Neuronal stem cell (in vitro differentiated cells): ENCODE results near the gene HELZ.
"Not testable (repeated sequence)": the region's sequence is repeated elsewhere in the genome, so short reads cannot be mapped to it uniquely, and the experiment has no call there.

ENCODE experiments used
- DNase-seq: peaks from one replicate; pipeline ENCODE4 v3.0.0-alpha.2; 2013; ENCODE audit warnings: low spot score
- H2AFZ ChIP-seq: one replicate; pipeline ENCODE4 v1.6.1; 2013; ENCODE audit warnings: mild to moderate bottlenecking, low read length, inconsistent platforms
- H2AK5ac ChIP-seq: 2 replicates; pipeline ENCODE4 v1.6.1; 2013; ENCODE audit warnings: low read depth, mild to moderate bottlenecking, inconsistent platforms, low read length, moderate library complexity, mixed read lengths
- H2BK120ac ChIP-seq: 2 replicates; pipeline ENCODE4 v1.6.1; 2013; ENCODE audit warnings: low read depth, mild to moderate bottlenecking, inconsistent platforms, low read length, moderate library complexity, mixed read lengths
- H2BK12ac ChIP-seq: one replicate; pipeline ENCODE4 v1.6.1; 2013; ENCODE audit warnings: low read length, inconsistent platforms
- H2BK15ac ChIP-seq: 2 replicates; pipeline ENCODE4 v1.6.1; 2013; ENCODE audit warnings: mild to moderate bottlenecking, low read length, inconsistent platforms, mixed read lengths
- H2BK5ac ChIP-seq: one replicate; pipeline ENCODE4 v1.6.1; 2013; ENCODE audit warnings: inconsistent platforms, mild to moderate bottlenecking, low read length, moderate library complexity
- H3K14ac ChIP-seq: one replicate; pipeline ENCODE4 v1.6.1; 2013; ENCODE audit warnings: low read length, inconsistent platforms
- H3K18ac ChIP-seq: 2 replicates; pipeline ENCODE4 v1.6.1; 2013; ENCODE audit warnings: low read length, inconsistent platforms
- H3K23ac ChIP-seq: 2 replicates; pipeline ENCODE4 v1.6.1; 2013; ENCODE audit warnings: low read depth, mild to moderate bottlenecking, mixed read lengths, low read length, inconsistent platforms; ENCODE audit not compliant: poor library complexity
- H3K27ac ChIP-seq: replicated peaks from 3 replicates; pipeline ENCODE4 v1.5.1; 2013; ENCODE audit warnings: low read length, inconsistent platforms
- H3K27me3 ChIP-seq, 3 experiments: 2 replicates each; pipeline ENCODE4 v1.6.1; 2013; ENCODE audit warnings: low read length in 3 of 3, mild to moderate bottlenecking in 2 of 3, inconsistent platforms in 1 of 3, low read depth in 1 of 3, mixed read lengths in 1 of 3, moderate library complexity in 1 of 3; ENCODE audit not compliant: control insufficient read depth in 3 of 3, insufficient read depth in 3 of 3
- H3K36me3 ChIP-seq, 2 donors: replicated peaks in 1 of 2; 2 replicates each; pipeline ENCODE4 v1.6.1; 2013; ENCODE audit warnings: low read length in 2 of 2; ENCODE audit not compliant: control insufficient read depth in 2 of 2, insufficient read depth in 2 of 2
- H3K4ac ChIP-seq: 2 replicates; pipeline ENCODE4 v1.6.1; 2013; ENCODE audit warnings: inconsistent platforms, mild to moderate bottlenecking, low read length, moderate library complexity
- H3K4me1 ChIP-seq, 2 donors: 1 replicate in 1 of 2; 2 replicates in 1 of 2; pipeline ENCODE4 v1.6.1; 2013; ENCODE audit warnings: low read length in 2 of 2, low read depth in 1 of 2; ENCODE audit not compliant: control insufficient read depth in 2 of 2, insufficient read depth in 1 of 2
- H3K4me2 ChIP-seq: one replicate; pipeline ENCODE4 v1.6.1; 2013; ENCODE audit warnings: mild to moderate bottlenecking, low read length, inconsistent platforms; ENCODE audit not compliant: insufficient read depth, poor library complexity, severe bottlenecking
- H3K4me3 ChIP-seq, 2 donors: 2 replicates each; pipeline ENCODE4 v1.5.1; 2013; ENCODE audit warnings: low read length in 2 of 2, mild to moderate bottlenecking in 2 of 2, inconsistent platforms in 1 of 2, moderate library complexity in 1 of 2
- H3K79me1 ChIP-seq: one replicate; pipeline ENCODE4 v1.6.1; 2013; ENCODE audit warnings: low read depth, mild to moderate bottlenecking, inconsistent platforms, low read length, moderate library complexity
- H3K9ac ChIP-seq: one replicate; pipeline ENCODE4 v1.6.1; 2013; ENCODE audit warnings: mild to moderate bottlenecking, low read depth, low read length, inconsistent platforms; ENCODE audit not compliant: poor library complexity
- H3K9me3 ChIP-seq, 2 donors: replicated peaks in 1 of 2; 2 replicates each; pipeline versions ENCODE3 to v1.6.1; 2013; ENCODE audit warnings: low read length in 2 of 2, mild to moderate bottlenecking in 2 of 2, inconsistent platforms in 1 of 2, low read depth in 1 of 2, mixed read lengths in 1 of 2, moderate library complexity in 1 of 2; ENCODE audit not compliant: control insufficient read depth in 2 of 2, insufficient read depth in 1 of 2
- H4K8ac ChIP-seq: one replicate; pipeline ENCODE4 v1.6.1; 2013; ENCODE audit warnings: low read depth, mild to moderate bottlenecking, inconsistent platforms, low read length, moderate library complexity
- H4K91ac ChIP-seq: one replicate; pipeline ENCODE4 v1.6.1; 2013; ENCODE audit warnings: low read length, low read depth, mild to moderate bottlenecking, inconsistent platforms; ENCODE audit not compliant: poor library complexity
- WGBS, 2 donors: extraction: QIAGEN DNeasy Blood & Tissue Kit; methylation state at CpG; one replicate each; pipeline ENCODE4 v1.1.7; 2013; ENCODE audit warnings: missing lambda C conversion rate in 2 of 2, mixed read lengths in 1 of 2; ENCODE audit not compliant: insufficient read length in 2 of 2, insufficient replicate concordance in 1 of 2; ENCODE audit errors: extremely low coverage in 2 of 2; 5-methylcytosine and 5-hydroxymethylcytosine counted together

Gene HELZ

DNA sequence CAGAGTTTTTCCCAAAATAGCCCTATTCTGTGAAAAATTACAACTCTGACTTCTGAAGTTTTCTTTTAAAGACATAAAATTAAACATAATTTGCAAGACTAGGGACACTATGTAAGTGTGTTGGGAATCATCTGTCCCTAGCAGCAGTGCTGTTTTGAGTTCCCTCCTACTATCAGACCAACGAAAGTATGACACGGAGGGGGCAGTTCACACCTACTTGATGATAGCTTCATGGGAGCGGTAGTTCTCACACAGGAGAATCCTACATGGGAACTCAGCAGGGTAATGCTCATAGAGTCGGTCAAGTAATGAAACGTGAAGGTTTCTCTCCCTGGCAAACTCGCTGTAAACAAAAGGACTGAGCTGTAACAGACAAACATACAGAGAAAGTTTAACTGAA is 96.6 kb downstream of the HELZ start:
- H2BK5ac ChIP-seq = no peak overlapping the region
- H3K18ac ChIP-seq = no peak overlapping the region
- H2AK5ac ChIP-seq = no peak overlapping the region
- no peak for DNase-seq
- H2BK15ac ChIP-seq = no peak overlapping the region
- no peak overlapping the region for H2AFZ ChIP-seq
- H3K9me3 ChIP-seq = peaks cover 0 to under 1% of the 10 kb centered on the region in 2 donors
- H3K4me2 ChIP-seq = no peak overlapping the region
- no peak overlapping the region for H3K23ac ChIP-seq
- no peaks in the 10 kb centered on the region for H3K4me1 ChIP-seq
- no peak overlapping the region for H2BK12ac ChIP-seq
- H3K4me3 ChIP-seq = no peak overlapping the region
- no peak overlapping the region for H2BK120ac ChIP-seq
- H3K27me3 ChIP-seq = no peaks in the 10 kb centered on the region
- H4K91ac ChIP-seq = no peak overlapping the region
- no peaks in the 10 kb centered on the region for H3K79me1 ChIP-seq
- H3K27ac ChIP-seq = no peak overlapping the region
- no CpG with 5 or more reads among the region's 6 CpGs for WGBS, 2 donors
- no peak overlapping the region for H3K9ac ChIP-seq
- no peak overlapping the region for H4K8ac ChIP-seq
- no peak overlapping the region for H3K14ac ChIP-seq
- H3K4ac ChIP-seq = no peak overlapping the region
- peaks cover 8 to 79% of the 10 kb centered on the region in 2 donors for H3K36me3 ChIP-seq

DNA sequence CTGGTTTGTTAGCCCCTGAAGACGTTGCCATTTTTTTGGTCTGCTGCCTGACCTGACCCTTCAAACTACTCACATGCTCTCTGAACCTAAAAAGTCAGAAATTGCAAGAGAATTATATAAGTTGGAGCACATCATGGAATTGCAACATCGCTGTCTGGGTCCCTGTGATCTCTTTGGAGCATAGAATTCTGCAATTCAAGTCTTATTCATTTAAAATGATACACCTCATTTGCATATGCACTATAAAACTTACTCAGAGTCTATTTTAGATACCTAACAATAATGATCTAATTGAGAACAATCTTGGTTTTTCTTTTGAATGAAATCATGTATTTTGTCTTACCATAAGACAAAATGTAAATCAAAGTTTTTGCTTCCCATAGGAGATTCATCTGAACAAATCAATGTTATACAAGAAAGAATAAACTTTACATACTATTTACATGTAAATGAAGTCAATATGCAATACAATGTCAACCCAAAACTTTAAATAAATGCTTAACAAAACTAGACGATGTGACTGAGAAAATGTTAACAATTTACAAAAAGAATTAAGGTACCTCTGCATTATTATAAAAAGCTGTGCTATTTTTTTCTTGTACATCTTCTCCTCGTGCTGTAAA is 99.7 kb downstream of the HELZ start:
- Histone ChIP-seq H2AK5ac (no peak overlapping the region), H3K4me3 (no peak overlapping the region), H2BK120ac (no peak overlapping the region), H3K18ac (no peak overlapping the region), H2BK5ac (no peak overlapping the region), H3K36me3 (peaks cover 8 to 87% of the 10 kb centered on the region in 2 donors), H3K9ac (no peak overlapping the region), H3K14ac (no peak overlapping the region), H4K91ac (no peak overlapping the region), H2BK15ac (no peak overlapping the region), H3K27me3 (no peaks in the 10 kb centered on the region), H3K79me1 (no peaks in the 10 kb centered on the region), H3K23ac (no peak overlapping the region), H3K9me3 (peaks cover 0 to 11% of the 10 kb centered on the region in 2 donors), H3K4me2 (no peak overlapping the region), H2AFZ (no peak overlapping the region), H3K4me1 (no peaks in the 10 kb centered on the region), H3K4ac (no peak overlapping the region), H4K8ac (no peak overlapping the region), H2BK12ac (no peak overlapping the region), H3K27ac (no peak overlapping the region)
- WGBS, 2 donors = no CpG with 5 or more reads among the region's 4 CpGs
- DNase-seq = no peak

DNA sequence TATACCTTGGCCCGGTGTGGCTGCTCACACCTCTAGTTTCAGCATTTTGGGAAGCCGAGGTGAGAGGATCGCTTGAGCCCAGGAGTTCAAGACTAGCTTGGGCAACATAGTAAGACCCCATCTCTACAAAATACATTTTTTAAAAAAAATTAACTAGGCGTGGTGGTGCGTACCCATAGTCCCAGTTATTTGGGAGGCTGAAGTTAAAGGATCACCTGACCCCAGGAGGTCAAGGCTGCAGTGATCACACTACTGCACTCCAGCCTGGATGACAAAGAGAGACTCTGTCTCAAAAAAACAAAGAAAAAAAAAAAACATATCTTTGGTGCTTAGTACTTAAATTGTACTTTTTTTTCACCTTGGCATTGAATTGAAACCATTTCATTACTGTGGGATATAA is 101.7 kb downstream of the HELZ start:
- no CpG with 5 or more reads among the region's 5 CpGs for WGBS, 2 donors
- Histone ChIP-seq H3K14ac (no peak overlapping the region), H2BK15ac (no peak overlapping the region), H2BK12ac (no peak overlapping the region), H4K91ac (no peak overlapping the region), H3K4ac (no peak overlapping the region), H2BK5ac (no peak overlapping the region), H3K18ac (no peak overlapping the region), H3K27me3 (no peaks in the 10 kb centered on the region), H2AK5ac (no peak overlapping the region), H3K4me2 (no peak overlapping the region), H3K79me1 (no peaks in the 10 kb centered on the region), H3K23ac (no peak overlapping the region), H3K36me3 (peaks cover 5 to 80% of the 10 kb centered on the region in 2 donors), H2BK120ac (no peak overlapping the region), H3K4me3 (no peak overlapping the region), H3K9me3 (peaks cover 0 to 11% of the 10 kb centered on the region in 2 donors), H3K27ac (no peak overlapping the region), H3K9ac (no peak overlapping the region), H4K8ac (no peak overlapping the region), H2AFZ (no peak overlapping the region), H3K4me1 (no peaks in the 10 kb centered on the region)
- DNase-seq = no peak

DNA sequence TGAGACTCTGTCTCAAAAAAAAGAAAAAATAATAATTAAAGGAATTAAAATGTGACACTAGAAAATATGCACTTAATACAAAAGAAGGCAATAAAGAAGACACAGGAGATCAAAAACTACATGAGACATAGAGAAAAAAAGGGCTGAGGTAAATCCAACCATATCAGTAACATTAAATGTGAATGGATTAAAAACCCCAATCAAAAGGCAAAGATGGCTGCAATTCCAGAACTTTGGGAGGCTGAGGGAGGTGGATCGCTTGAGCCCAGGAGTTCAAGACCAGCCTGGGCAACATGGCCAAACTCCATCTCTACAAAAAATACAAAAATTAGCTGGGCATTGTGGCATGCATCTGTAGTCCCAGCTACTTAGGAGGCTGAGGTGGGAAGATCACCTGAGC is 103.0 kb downstream of the HELZ start:
- peaks cover 0 to 11% of the 10 kb centered on the region in 2 donors for H3K9me3 ChIP-seq
- not testable (repeated sequence) for H3K4me3 ChIP-seq, H3K27ac ChIP-seq, H2AFZ ChIP-seq, H3K4ac ChIP-seq, H4K8ac ChIP-seq, H2BK120ac ChIP-seq, H3K14ac ChIP-seq, H2AK5ac ChIP-seq, H2BK12ac ChIP-seq, DNase-seq, H3K18ac ChIP-seq, H2BK5ac ChIP-seq, H3K27me3 ChIP-seq, H4K91ac ChIP-seq, H3K4me1 ChIP-seq, H3K23ac ChIP-seq, H3K79me1 ChIP-seq, H2BK15ac ChIP-seq, H3K9ac ChIP-seq, H3K4me2 ChIP-seq
- WGBS, 2 donors = no CpG with 5 or more reads among the region's 1 CpG
- peaks cover 3 to 78% of the 10 kb centered on the region in 2 donors for H3K36me3 ChIP-seq
